Right atrium auricular region (tissue), 2 donors: Measurements from ENCODE around the gene GRAMD1C. TPM values are rescaled to one million over a fixed set of nuclear protein-coding genes. Genes with fewer than 3 reads are reported as not detected.

Source experiments
- DNase-seq: peaks from one replicate; pipeline ENCODE4 v3.0.0-alpha.2; 2019; ENCODE audit warnings: low spot score
- H3K27ac ChIP-seq, 2 donors: fragments of 200-600 bp; sonication (generic); 1 replicate in 1 of 2; 2 replicates in 1 of 2; pipeline ENCODE4 v1.5.1; 2016 to 2019
- H3K27me3 ChIP-seq, 2 donors: fragments of 200-600 bp; sonication (generic); one replicate each; pipeline versions ENCODE4 v1.5.1 to v1.6.0; 2017 to 2019
- H3K36me3 ChIP-seq: fragments of 200-600 bp; sonication (generic); one replicate; pipeline ENCODE4 v1.5.1; 2016
- H3K4me1 ChIP-seq, 2 donors: fragments of 200-600 bp; sonication (generic); one replicate each; pipeline versions ENCODE4 v1.5.1 to v1.6.0; 2017 to 2019
- H3K4me3 ChIP-seq, 2 donors: fragments of 200-600 bp; sonication (generic); 1 replicate in 1 of 2; 2 replicates in 1 of 2; pipeline ENCODE4 v1.5.1; 2017 to 2019; ENCODE audit warnings: mild to moderate bottlenecking in 1 of 2, moderate library complexity in 1 of 2
- H3K9me3 ChIP-seq, 2 donors: fragments of 200-600 bp; sonication (generic); one replicate each; pipeline ENCODE4 v1.5.1; 2019
- total RNA-seq, 2 donors: library from RNA; depleted of rRNA; stranded (reverse); fragments of >200 nt; gene quantifications; one replicate each; pipeline ENCODE4 v1.1.0, GENCODE V29; 2016
- TF ChIP-seq, protein P1 (sequence below), 2 donors: fragments of 200-600 bp; sonication (generic); IDR thresholded peaks; one replicate each; pipeline ENCODE4 v1.5.1; 2019; ENCODE audit warnings: antibody characterized with exemption in 2 of 2

GRAMD1C gene
- total RNA-seq, 2 donors from 2014 or later: 1.2 to 3.0 TPM

DNA sequence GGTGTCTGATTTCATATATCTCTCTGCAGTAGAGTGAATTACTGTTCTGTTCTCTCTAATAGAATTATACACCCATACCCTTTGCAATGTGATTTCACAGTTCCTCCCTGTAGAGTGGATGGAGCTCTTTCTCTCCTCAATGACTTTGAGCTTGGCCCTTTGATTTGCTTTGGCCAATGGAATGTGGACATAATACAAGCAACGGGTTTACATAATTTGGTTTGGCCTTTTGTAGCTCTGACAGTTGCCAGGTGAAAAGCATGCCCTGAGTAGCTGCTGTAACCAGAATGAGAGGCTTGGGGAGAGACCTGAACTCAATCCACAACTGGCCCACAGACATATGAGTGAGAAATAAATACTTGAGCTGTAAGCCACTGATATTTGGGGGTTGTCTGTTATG lies 141.3 kb downstream of the GRAMD1C start:
- H3K36me3 ChIP-seq: peaks cover 4% of the 10 kb centered on the region
- DNase-seq: no peak
- TF ChIP-seq, protein P1, sequence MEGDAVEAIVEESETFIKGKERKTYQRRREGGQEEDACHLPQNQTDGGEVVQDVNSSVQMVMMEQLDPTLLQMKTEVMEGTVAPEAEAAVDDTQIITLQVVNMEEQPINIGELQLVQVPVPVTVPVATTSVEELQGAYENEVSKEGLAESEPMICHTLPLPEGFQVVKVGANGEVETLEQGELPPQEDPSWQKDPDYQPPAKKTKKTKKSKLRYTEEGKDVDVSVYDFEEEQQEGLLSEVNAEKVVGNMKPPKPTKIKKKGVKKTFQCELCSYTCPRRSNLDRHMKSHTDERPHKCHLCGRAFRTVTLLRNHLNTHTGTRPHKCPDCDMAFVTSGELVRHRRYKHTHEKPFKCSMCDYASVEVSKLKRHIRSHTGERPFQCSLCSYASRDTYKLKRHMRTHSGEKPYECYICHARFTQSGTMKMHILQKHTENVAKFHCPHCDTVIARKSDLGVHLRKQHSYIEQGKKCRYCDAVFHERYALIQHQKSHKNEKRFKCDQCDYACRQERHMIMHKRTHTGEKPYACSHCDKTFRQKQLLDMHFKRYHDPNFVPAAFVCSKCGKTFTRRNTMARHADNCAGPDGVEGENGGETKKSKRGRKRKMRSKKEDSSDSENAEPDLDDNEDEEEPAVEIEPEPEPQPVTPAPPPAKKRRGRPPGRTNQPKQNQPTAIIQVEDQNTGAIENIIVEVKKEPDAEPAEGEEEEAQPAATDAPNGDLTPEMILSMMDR (IDR thresholded peaks at IDR 0.05): no peak
- H3K27ac ChIP-seq: no peak overlapping the region
- H3K9me3 ChIP-seq: no peaks in the 10 kb centered on the region
- H3K4me1 ChIP-seq: no peaks in the 10 kb centered on the region
- H3K27me3 ChIP-seq: no peaks in the 10 kb centered on the region
- H3K4me3 ChIP-seq: no peak overlapping the region

DNA sequence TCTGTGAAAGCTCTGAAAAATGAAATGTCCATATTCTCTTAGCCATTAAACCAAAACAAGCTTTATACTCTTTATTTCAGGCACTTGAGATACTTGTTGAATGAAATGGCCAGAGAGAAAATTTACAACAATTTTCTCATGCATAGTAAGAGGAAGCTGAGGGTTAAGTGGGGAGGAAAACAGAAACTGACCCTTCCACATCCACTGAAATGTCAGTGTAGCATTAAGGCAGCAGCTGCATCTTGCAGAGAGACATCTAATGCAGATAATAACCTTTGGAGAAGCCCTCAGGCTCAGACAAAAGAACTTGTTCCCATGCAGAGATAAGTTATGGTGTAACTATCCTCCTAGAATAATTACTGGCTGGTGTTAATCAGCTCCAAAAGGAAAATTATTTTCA lies 143.2 kb downstream of the GRAMD1C start:
- no peak for DNase-seq
- Histone ChIP-seq H3K4me3 (no peak overlapping the region), H3K4me1 (no peaks in the 10 kb centered on the region), H3K9me3 (no peaks in the 10 kb centered on the region), H3K27me3 (no peaks in the 10 kb centered on the region), H3K27ac (no peak overlapping the region), H3K36me3 (peaks cover 4% of the 10 kb centered on the region)
- TF ChIP-seq, protein P1 (IDR thresholded peaks at IDR 0.05): no peak

DNA sequence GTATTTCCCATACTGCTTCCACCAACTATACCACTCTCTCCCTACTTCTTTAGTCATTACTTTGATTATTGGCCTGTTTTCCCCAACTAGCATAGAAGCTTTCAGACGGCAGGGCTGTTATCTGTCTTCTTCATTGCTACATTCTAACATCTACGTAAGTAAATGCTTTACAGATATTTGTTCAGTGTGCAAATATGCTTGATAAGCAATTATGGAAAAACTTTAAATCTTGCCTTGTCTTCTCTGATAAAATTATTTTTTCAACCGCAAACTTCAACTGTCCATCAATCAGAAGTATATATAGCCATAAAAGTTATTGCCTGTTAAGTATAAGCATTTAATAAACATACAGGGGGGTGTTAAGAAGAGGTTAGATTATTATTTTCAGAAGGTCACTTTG lies 145.0 kb downstream of the GRAMD1C start:
- Histone ChIP-seq H3K27me3 (no peaks in the 10 kb centered on the region), H3K4me3 (no peak overlapping the region), H3K36me3 (peaks cover 4% of the 10 kb centered on the region), H3K4me1 (no peaks in the 10 kb centered on the region), H3K27ac (no peak overlapping the region), H3K9me3 (no peaks in the 10 kb centered on the region)
- TF ChIP-seq, protein P1 (IDR thresholded peaks at IDR 0.05): no peak
- no peak for DNase-seq

DNA sequence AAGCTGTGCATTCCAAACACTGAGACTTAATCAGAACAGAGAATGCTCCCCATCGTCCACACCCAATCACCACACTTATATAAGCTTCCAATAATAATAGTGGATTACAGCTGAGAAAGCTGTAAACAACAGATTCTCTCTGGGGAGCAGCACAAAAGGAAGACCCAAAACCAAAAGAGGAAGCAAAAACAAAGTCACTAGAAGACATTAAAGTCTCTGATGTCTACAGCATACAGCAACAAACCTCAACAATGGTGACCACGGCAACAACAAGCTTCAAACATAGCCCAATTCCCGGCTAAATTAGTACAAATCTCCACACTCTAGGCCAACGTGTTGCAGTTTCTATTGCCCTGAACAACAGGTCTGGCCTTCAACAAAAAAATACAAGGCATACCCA lies 147.0 kb downstream of the GRAMD1C start:
- TF ChIP-seq, protein P1 (IDR thresholded peaks at IDR 0.05): no peak
- no peak overlapping the region for H3K4me3 ChIP-seq
- H3K27me3 ChIP-seq: no peaks in the 10 kb centered on the region
- no peaks in the 10 kb centered on the region for H3K9me3 ChIP-seq
- no peak for DNase-seq
- no peak overlapping the region for H3K27ac ChIP-seq
- no peaks in the 10 kb centered on the region for H3K36me3 ChIP-seq
- H3K4me1 ChIP-seq: no peaks in the 10 kb centered on the region

Other genes starting within 250 kb of the GRAMD1C start
- 10 to 100 TPM; 16.2 to 20.8 TPM for gene USF3, start 142.1 kb upstream of the GRAMD1C start, total RNA-seq
- gene NAA50, start 92.5 kb upstream of the GRAMD1C start, total RNA-seq: 10 to 100 TPM; 49.3 to 77.8 TPM
- gene ATP6V1A, start 91.8 kb upstream of the GRAMD1C start, total RNA-seq: 10 to 100 TPM; 19.1 to 21.7 TPM
- gene ZDHHC23, start 109.2 kb downstream of the GRAMD1C start, total RNA-seq: 1 to 10 TPM; 1.1 to 2.0 TPM
- 1 to 10 TPM in 1 of 2 donors, under 1 TPM in 1; 0.75 to 1.3 TPM for gene CCDC191, start 217.7 kb downstream of the GRAMD1C start, total RNA-seq
- gene QTRT2, start 217.9 kb downstream of the GRAMD1C start, total RNA-seq: 1 to 10 TPM; 4.9 to 5.6 TPM